Stimulated activated CD8-positive, alpha-beta memory T cell treated with anti-CD3 and anti-CD28 coated beads, Interleukin-4, amount 100 ng/mL, for 24 hours (primary cell): ENCODE data around the gene PPP1R1B.
A peak's percentile ranks its signal among the peaks of the same experiment; 100 is the strongest.

Source experiments
- DNase-seq: peaks from one replicate; pipeline ENCODE4 v3.0.0-alpha.2; 2020; ENCODE audit warnings: low read depth

PPP1R1B gene

GRCh38 chr17:39667945-39668924 lies 41.5 kb downstream of the PPP1R1B start, which contains the start of gene PNMT:
Gene PNMT, plus strand, starts transcription at chr17:39668453. Its CDS starts 23 bp downstream, at chr17:39668476.
- peak; percentile 40 for DNase-seq

- no peak for DNase-seq
Observed at GRCh38 chr17:39669897-39670735, 43.4 kb downstream of the PPP1R1B start.

- DNase-seq, result no peak
Observed at GRCh38 chr17:39670746-39671145, 44.0 kb downstream of the PPP1R1B start.

GRCh38 chr17:39671651-39672521 lies 45.1 kb downstream of the PPP1R1B start:
- no peak for DNase-seq

GRCh38 chr17:39672522-39673334 lies 46.0 kb downstream of the PPP1R1B start:
- no peak for DNase-seq

- no peak for DNase-seq
Observed at GRCh38 chr17:39673335-39674081, 46.8 kb downstream of the PPP1R1B start.

GRCh38 chr17:39674179-39674578 lies 47.4 kb downstream of the PPP1R1B start:
- DNase-seq, result no peak

GRCh38 chr17:39674702-39675389 lies 48.1 kb downstream of the PPP1R1B start:
- no peak for DNase-seq

GRCh38 chr17:39675390-39676082 lies 48.8 kb downstream of the PPP1R1B start:
- DNase-seq, result no peak

- DNase-seq, result peak; percentile 22
Observed at GRCh38 chr17:39676198-39676819, 49.6 kb downstream of the PPP1R1B start.

GRCh38 chr17:39677072-39677471 lies 50.3 kb downstream of the PPP1R1B start:
- no peak for DNase-seq

- no peak for DNase-seq
Observed at GRCh38 chr17:39677542-39678339, 51.0 kb downstream of the PPP1R1B start.

GRCh38 chr17:39678340-39679116 lies 51.8 kb downstream of the PPP1R1B start:
- no peak for DNase-seq

GRCh38 chr17:39679521-39680192 lies 52.9 kb downstream of the PPP1R1B start:
- DNase-seq, result no peak

- DNase-seq, result no peak
Observed at GRCh38 chr17:39683295-39683939, 56.7 kb downstream of the PPP1R1B start.
